ENCODE results near the gene RPL22.

Gene RPL22

DNA sequence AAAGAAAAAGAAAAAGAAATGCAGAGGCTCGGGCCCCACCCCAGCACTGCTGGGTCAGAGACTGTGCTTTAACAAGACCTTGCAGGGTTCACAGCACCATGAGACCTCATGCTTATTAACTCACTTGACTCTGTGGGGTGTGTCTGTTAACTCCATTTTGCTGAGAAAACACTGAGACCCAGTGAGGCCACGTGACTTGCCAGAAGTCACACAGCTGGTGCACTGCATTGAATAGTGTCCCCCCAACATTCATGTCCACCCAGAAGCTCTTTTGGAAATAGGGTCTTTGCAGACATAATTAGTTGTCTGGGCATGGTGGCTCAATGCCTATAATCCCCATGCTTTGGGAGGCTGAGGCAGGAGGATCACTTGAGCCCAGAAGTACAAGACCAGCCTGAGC is 59.0 kb downstream of the RPL22 start:
- no peaks in the 10 kb centered on the region for H3K4me1 ChIP-seq (ENCODE audit: insufficient read depth, insufficient read length)
- H3K36me3 ChIP-seq (ENCODE audit: insufficient read depth, insufficient read length, low read length): no peaks in the 10 kb centered on the region
- H3K9ac ChIP-seq (ENCODE audit: insufficient read length, low read depth): no peak overlapping the region
- no peak for DNase-seq (ENCODE audit: low read depth, low spot score)
- H3K4me3 ChIP-seq (ENCODE audit: insufficient read length, low read depth): no peak overlapping the region
- H3K27me3 ChIP-seq (ENCODE audit: insufficient read depth, insufficient read length): no peaks in the 10 kb centered on the region
- TF ChIP-seq YY1 (IDR thresholded peaks at IDR 0.05; ENCODE audit: insufficient read depth, insufficient read length): no peak
- no peak for TF ChIP-seq SUZ12 (IDR thresholded peaks at IDR 0.05; ENCODE audit: extremely low read depth, insufficient read depth, insufficient read length)
- TF ChIP-seq ZNF274 (IDR thresholded peaks at IDR 0.05; ENCODE audit: low read depth, low read length): no peak
- H3K9me3 ChIP-seq (ENCODE audit: insufficient read depth, low read length): no peaks in the 10 kb centered on the region

GRCh38 chr1:6137758-6138157 is 61.6 kb downstream of the RPL22 start:
- H3K4me1 ChIP-seq (ENCODE audit: insufficient read depth, insufficient read length): no peaks in the 10 kb centered on the region
- no peaks in the 10 kb centered on the region for H3K9me3 ChIP-seq (ENCODE audit: insufficient read depth, low read length)
- no peak for DNase-seq (ENCODE audit: low read depth, low spot score)
- no peaks in the 10 kb centered on the region for H3K36me3 ChIP-seq (ENCODE audit: insufficient read depth, insufficient read length, low read length)
- TF ChIP-seq SUZ12 (IDR thresholded peaks at IDR 0.05; ENCODE audit: extremely low read depth, insufficient read depth, insufficient read length) (no peak), ZNF274 (IDR thresholded peaks at IDR 0.05; ENCODE audit: low read depth, low read length) (no peak), YY1 (IDR thresholded peaks at IDR 0.05; ENCODE audit: insufficient read depth, insufficient read length) (no peak)
- H3K9ac ChIP-seq (ENCODE audit: insufficient read length, low read depth): no peak overlapping the region
- no peak overlapping the region for H3K4me3 ChIP-seq (ENCODE audit: insufficient read length, low read depth)
- no peaks in the 10 kb centered on the region for H3K27me3 ChIP-seq (ENCODE audit: insufficient read depth, insufficient read length)

DNA sequence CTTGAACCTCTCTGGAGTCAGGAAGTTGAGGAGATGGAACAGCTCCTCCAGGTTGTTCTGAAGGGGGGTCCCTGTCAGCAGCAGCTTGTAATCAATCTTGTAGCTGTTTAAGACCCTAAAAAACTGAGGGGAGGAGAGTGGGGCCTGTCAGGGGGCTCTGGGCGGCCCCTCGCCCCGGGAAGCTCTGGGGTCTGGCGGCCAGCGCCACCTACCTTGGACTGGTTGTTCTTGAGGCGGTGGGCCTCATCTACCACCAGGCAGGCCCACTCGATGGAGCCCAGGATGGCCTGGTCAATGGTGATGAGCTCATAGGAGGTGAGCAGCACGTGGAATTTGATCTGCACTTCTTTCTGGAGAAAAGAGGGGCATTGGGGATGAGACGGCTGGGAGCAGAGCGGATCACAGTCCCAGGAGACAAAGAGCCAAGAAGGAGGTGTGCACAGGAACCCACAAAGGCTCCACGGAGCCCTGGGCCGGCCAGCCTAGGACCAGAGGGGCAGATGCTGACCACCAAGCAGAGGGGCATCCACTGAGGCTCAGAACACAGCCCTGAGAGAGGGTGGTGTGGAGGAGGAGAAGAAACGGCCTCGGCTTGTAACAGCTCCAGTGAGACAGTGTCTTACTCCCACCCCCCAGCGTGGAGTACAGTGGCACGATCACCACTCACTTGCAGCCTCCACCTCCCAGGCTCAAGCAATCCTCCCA is 62.7 kb downstream of the RPL22 start:
- DNase-seq (ENCODE audit: low read depth, low spot score): no peak
- H3K9ac ChIP-seq (ENCODE audit: insufficient read length, low read depth): no peak overlapping the region
- TF ChIP-seq YY1 (IDR thresholded peaks at IDR 0.05; ENCODE audit: insufficient read depth, insufficient read length) (no peak), ZNF274 (IDR thresholded peaks at IDR 0.05; ENCODE audit: low read depth, low read length) (no peak), SUZ12 (IDR thresholded peaks at IDR 0.05; ENCODE audit: extremely low read depth, insufficient read depth, insufficient read length) (no peak)
- no peaks in the 10 kb centered on the region for H3K4me1 ChIP-seq (ENCODE audit: insufficient read depth, insufficient read length)
- no peaks in the 10 kb centered on the region for H3K27me3 ChIP-seq (ENCODE audit: insufficient read depth, insufficient read length)
- no peaks in the 10 kb centered on the region for H3K36me3 ChIP-seq (ENCODE audit: insufficient read depth, insufficient read length, low read length)
- no peaks in the 10 kb centered on the region for H3K9me3 ChIP-seq (ENCODE audit: insufficient read depth, low read length)
- H3K4me3 ChIP-seq (ENCODE audit: insufficient read length, low read depth): no peak overlapping the region
